Measurements from ENCODE around the gene DDX10. TPM values are rescaled to one million over a fixed set of nuclear protein-coding genes. Genes with fewer than 3 reads are reported as not detected.

The DDX10 gene
- total RNA-seq, 1 donor from 2014 or later = 24.5 TPM

- no peak for TF ChIP-seq CTCF (IDR thresholded peaks at IDR 0.05; ENCODE audit: insufficient read depth, low read length, poor library complexity, severe bottlenecking)
- Histone ChIP-seq H3K27me3 (ENCODE audit: control insufficient read depth, insufficient read depth, low read length) (no peaks in the 10 kb centered on the region), H3K4me3 (ENCODE audit: low read depth, low read length) (no peak overlapping the region), H3K36me3 (ENCODE audit: control insufficient read depth, insufficient read depth, low read length) (no peaks in the 10 kb centered on the region)
- no peak for DNase-seq (ENCODE audit: low read depth)
These were observed 42.5 kb upstream of the DDX10 start for GRCh38 chr11:108622341-108622740.

GRCh38 chr11:108624196-108624925 is 40.5 kb upstream of the DDX10 start:
- Histone ChIP-seq H3K36me3 (ENCODE audit: control insufficient read depth, insufficient read depth, low read length) (no peaks in the 10 kb centered on the region), H3K4me3 (ENCODE audit: low read depth, low read length) (no peak overlapping the region), H3K27me3 (ENCODE audit: control insufficient read depth, insufficient read depth, low read length) (no peaks in the 10 kb centered on the region)
- no peak for DNase-seq (ENCODE audit: low read depth)
- TF ChIP-seq CTCF (IDR thresholded peaks at IDR 0.05; ENCODE audit: insufficient read depth, low read length, poor library complexity, severe bottlenecking) = no peak

GRCh38 chr11:108628326-108628725 is 36.5 kb upstream of the DDX10 start:
- no peaks in the 10 kb centered on the region for H3K36me3 ChIP-seq (ENCODE audit: control insufficient read depth, insufficient read depth, low read length)
- TF ChIP-seq CTCF (IDR thresholded peaks at IDR 0.05; ENCODE audit: insufficient read depth, low read length, poor library complexity, severe bottlenecking) = no peak
- DNase-seq (ENCODE audit: low read depth) = no peak
- no peaks in the 10 kb centered on the region for H3K27me3 ChIP-seq (ENCODE audit: control insufficient read depth, insufficient read depth, low read length)
- H3K4me3 ChIP-seq (ENCODE audit: low read depth, low read length) = no peak overlapping the region

GRCh38 chr11:108628812-108629211 is 36.1 kb upstream of the DDX10 start:
- DNase-seq (ENCODE audit: low read depth) = no peak
- no peaks in the 10 kb centered on the region for H3K36me3 ChIP-seq (ENCODE audit: control insufficient read depth, insufficient read depth, low read length)
- TF ChIP-seq CTCF (IDR thresholded peaks at IDR 0.05; ENCODE audit: insufficient read depth, low read length, poor library complexity, severe bottlenecking) = no peak

GRCh38 chr11:108629274-108629673 is 35.6 kb upstream of the DDX10 start:
- no peak overlapping the region for H3K4me3 ChIP-seq (ENCODE audit: low read depth, low read length)
- DNase-seq (ENCODE audit: low read depth) = no peak
- no peaks in the 10 kb centered on the region for H3K27me3 ChIP-seq (ENCODE audit: control insufficient read depth, insufficient read depth, low read length)
- H3K36me3 ChIP-seq (ENCODE audit: control insufficient read depth, insufficient read depth, low read length) = no peaks in the 10 kb centered on the region
- TF ChIP-seq CTCF (IDR thresholded peaks at IDR 0.05; ENCODE audit: insufficient read depth, low read length, poor library complexity, severe bottlenecking) = no peak

More at GRCh38 chr11:108628812-108629211, 36.1 kb upstream of the DDX10 start:
- no peaks in the 10 kb centered on the region for H3K27me3 ChIP-seq (ENCODE audit: control insufficient read depth, insufficient read depth, low read length)
- no peak overlapping the region for H3K4me3 ChIP-seq (ENCODE audit: low read depth, low read length)
